ENCODE results near the gene PDE1A.
"Not testable (repeated sequence)": the region's sequence is repeated elsewhere in the genome, so short reads cannot be mapped to it uniquely, and the experiment has no call there.

Gene PDE1A

GRCh38 chr2:182404975-182405561 is 21.8 kb downstream of the PDE1A start:
- no peak for DNase-seq

- DNase-seq: no peak
These were observed 22.7 kb downstream of the PDE1A start for GRCh38 chr2:182404092-182404491.

GRCh38 chr2:182393270-182393760 is 33.5 kb downstream of the PDE1A start:
- DNase-seq: no peak

- no peak for DNase-seq
These were observed 35.4 kb downstream of the PDE1A start for GRCh38 chr2:182391443-182391842.

- not testable (repeated sequence) for DNase-seq
These were observed 40.5 kb downstream of the PDE1A start for GRCh38 chr2:182386267-182386880.

- DNase-seq: no peak
These were observed 42.0 kb downstream of the PDE1A start for GRCh38 chr2:182384860-182385259.

- DNase-seq: no peak
These were observed 45.6 kb downstream of the PDE1A start for GRCh38 chr2:182381225-182381624.

- DNase-seq: no peak
These were observed 47.6 kb downstream of the PDE1A start for GRCh38 chr2:182379241-182379640.

- DNase-seq: no peak
These were observed 48.1 kb downstream of the PDE1A start for GRCh38 chr2:182378759-182379158.

- no peak for DNase-seq
These were observed 49.4 kb downstream of the PDE1A start for GRCh38 chr2:182377467-182377866.

GRCh38 chr2:182375862-182376261 is 51.0 kb downstream of the PDE1A start:
- DNase-seq: no peak

- no peak for DNase-seq
These were observed 54.2 kb downstream of the PDE1A start for GRCh38 chr2:182372661-182373060.

GRCh38 chr2:182368996-182369395 is 57.8 kb downstream of the PDE1A start:
- no peak for DNase-seq

- no peak for DNase-seq
These were observed 58.4 kb downstream of the PDE1A start for GRCh38 chr2:182368446-182368845.

GRCh38 chr2:182367401-182367800 is 59.4 kb downstream of the PDE1A start:
- DNase-seq: no peak

GRCh38 chr2:182366628-182367027 is 60.2 kb downstream of the PDE1A start:
- DNase-seq: no peak

GRCh38 chr2:182365855-182366254 is 61.0 kb downstream of the PDE1A start:
- no peak for DNase-seq

GRCh38 chr2:182361477-182361876 is 65.4 kb downstream of the PDE1A start:
- DNase-seq: no peak

- no peak for DNase-seq
These were observed 66.1 kb downstream of the PDE1A start for GRCh38 chr2:182360663-182361260.

- DNase-seq: no peak
These were observed 66.7 kb downstream of the PDE1A start for GRCh38 chr2:182359990-182360662.

GRCh38 chr2:182359027-182359989 is 67.5 kb downstream of the PDE1A start:
- no peak for DNase-seq

GRCh38 chr2:182358601-182359000 is 68.2 kb downstream of the PDE1A start:
- no peak for DNase-seq

- no peak for DNase-seq
These were observed 71.0 kb downstream of the PDE1A start for GRCh38 chr2:182355815-182356214.

Data from OCI-M1 (cell line).